ENCODE data around the gene MET. TPM values are rescaled to one million over a fixed set of nuclear protein-coding genes. Genes with fewer than 3 reads are reported as not detected.
"Not testable (repeated sequence)": the region's sequence is repeated elsewhere in the genome, so short reads cannot be mapped to it uniquely, and the experiment has no call there.

MET gene
- total and polyA plus RNA-seq, 2 of the 8 experiments (the other 6 are each of a cell fraction or from before 2014, with no cell fraction given) = 3.5 to 12.9 TPM

- TF ChIP-seq, protein P1, sequence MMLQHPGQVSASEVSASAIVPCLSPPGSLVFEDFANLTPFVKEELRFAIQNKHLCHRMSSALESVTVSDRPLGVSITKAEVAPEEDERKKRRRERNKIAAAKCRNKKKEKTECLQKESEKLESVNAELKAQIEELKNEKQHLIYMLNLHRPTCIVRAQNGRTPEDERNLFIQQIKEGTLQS (IDR thresholded peaks at IDR 0.05; ENCODE audit: insufficient read depth, low read depth, low read length) = no peak
- TF ChIP-seq ATF2 (IDR thresholded peaks at IDR 0.05; ENCODE audit: low read length) = no peak
- no peak for TF ChIP-seq CTBP2 (IDR thresholded peaks at IDR 0.05; ENCODE audit: borderline replicate concordance, insufficient read depth, insufficient read length, low read length)
- TF ChIP-seq ZNF274 (IDR thresholded peaks at IDR 0.05; ENCODE audit: borderline replicate concordance, extremely low read depth, low read length) = no peak
Measured at GRCh38 chr7:116636997-116637396, 35.0 kb upstream of the MET start (continued).

DNA sequence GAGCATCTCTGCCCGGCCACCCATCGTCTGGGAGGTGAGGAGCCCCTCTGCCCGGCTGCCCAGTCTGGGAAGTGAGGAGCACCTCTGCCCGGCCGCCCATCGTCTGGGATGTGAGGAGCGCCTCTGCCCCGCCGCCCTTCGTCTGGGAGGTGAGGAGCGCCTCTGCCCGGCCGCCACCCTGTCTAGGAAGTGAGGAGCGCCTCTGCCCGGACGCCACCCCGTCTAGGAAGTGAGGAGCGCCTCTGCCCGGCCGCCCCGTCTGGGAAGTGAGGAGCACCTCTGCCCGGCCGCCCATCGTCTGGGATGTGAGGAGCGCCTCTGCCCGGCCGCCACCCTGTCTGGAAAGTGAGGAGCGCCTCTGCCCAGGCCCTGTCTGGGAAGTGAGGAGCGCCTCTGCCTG lies 33.4 kb upstream of the MET start:
- H3K23ac ChIP-seq (ENCODE audit: insufficient read length); H3K79me2 ChIP-seq (ENCODE audit: control insufficient read depth in 1 of 2, insufficient read depth in 2 of 2, low read length in 2 of 2); POLR2A ChIA-PET (ENCODE audit: partially characterized antibody); H4K5ac ChIP-seq (ENCODE audit: insufficient read length, low read depth, low read length); H3K14ac ChIP-seq (ENCODE audit: insufficient read length); H4K20me1 ChIP-seq (replicated peaks in 1 of 2; ENCODE audit: control insufficient read depth in 1 of 2, insufficient read depth in 2 of 2, low read length in 2 of 2); H2BK20ac ChIP-seq (ENCODE audit: low read length); H2AK5ac ChIP-seq (ENCODE audit: low read depth, low read length); H3K27ac ChIP-seq (ENCODE audit: low read depth, low read length); H3K36me3 ChIP-seq (ENCODE audit: control insufficient read depth in 2 of 4, insufficient read depth in 4 of 4, low read length in 3 of 4); H3K4me1 ChIP-seq (replicated peaks in 1 of 4; ENCODE audit: control insufficient read depth in 3 of 4, insufficient read depth in 4 of 4, low read length in 3 of 4); H2BK120ac ChIP-seq (replicated peaks; ENCODE audit: low read depth, low read length); H3K18ac ChIP-seq (ENCODE audit: extremely low read depth, low read length); H2BK5ac ChIP-seq (ENCODE audit: low read depth, low read length); DNase-seq (ENCODE audit: low read depth in 1 of 2, low spot score in 2 of 2); H3K9ac ChIP-seq (replicated peaks in 1 of 4; ENCODE audit: extremely low read depth in 1 of 4, low read depth in 3 of 4, low read length in 3 of 4); FAIRE-seq; H3K27me3 ChIP-seq (replicated peaks in 1 of 4; ENCODE audit: control insufficient read depth in 3 of 4, extremely low read depth in 1 of 4, insufficient read depth in 3 of 4, low read length in 3 of 4); H3K4me2 ChIP-seq (ENCODE audit: insufficient read depth in 1 of 2, low read depth in 2 of 2, low read length in 2 of 2); H2AFZ ChIP-seq (ENCODE audit: low read length); H3K79me1 ChIP-seq (ENCODE audit: low read depth, low read length); H2BK15ac ChIP-seq (ENCODE audit: low read length); H3K56ac ChIP-seq (replicated peaks; ENCODE audit: insufficient read length, low read depth, low read length); H3K4ac ChIP-seq (replicated peaks; ENCODE audit: insufficient read length, low read depth, low read length); H3K4me3 ChIP-seq (ENCODE audit: extremely low read depth in 1 of 4, insufficient read depth in 2 of 4, low read depth in 3 of 4, low read length in 4 of 4); H4K91ac ChIP-seq (replicated peaks; ENCODE audit: insufficient read length, low read length); H4K8ac ChIP-seq (ENCODE audit: extremely low read depth, insufficient read depth, low read length); H2BK12ac ChIP-seq (ENCODE audit: low read depth, low read length); H3K23me2 ChIP-seq (ENCODE audit: low read depth, low read length): not testable (repeated sequence)
- peaks cover 0 to 13% of the 10 kb centered on the region in 2 experiments; a peak in 2 of 4 replicates for H3K9me3 ChIP-seq (ENCODE audit: insufficient read depth in 2 of 2, low read depth in 1 of 2, low read length in 1 of 2)
- CTCF ChIA-PET (ENCODE audit: partially characterized antibody) = interaction anchor here (1.1 kb wide), 1 partner anchor 170 kb away, joined by 3 read pairs; no protein-coding TSS in a partner anchor
- WGBS, 2 experiments (ENCODE audit: extremely low coverage in 1 of 2, insufficient coverage in 1 of 2, insufficient read length in 1 of 2, insufficient replicate concordance in 2 of 2, low coverage in 1 of 2, low lambda C conversion rate in 2 of 2, missing lambda C conversion rate in 1 of 2) = 100% methylated on average over 1 of the region's 29 CpGs; no CpG with 5 or more reads in 1 of the 2 experiments
